Loucy (cell line): ENCODE results near the gene PHAX.

ENCODE experiments used
- CTCF ChIP-seq: fragments of 200-600 bp; sonication (generic); conservative IDR thresholded peaks from 2 replicates; pipeline ENCODE4 v1.5.1; 2014; ENCODE audit warnings: mild to moderate bottlenecking, antibody characterized with exemption, low read length
- EZH2phosphoT487 ChIP-seq: fragments of 200-600 bp; IDR thresholded peaks from 2 replicates; pipeline ENCODE4 v1.6.1; 2018; ENCODE audit warnings: antibody characterized with exemption, mild to moderate bottlenecking, moderate library complexity, borderline replicate concordance

GRCh38 chr5:126605525-126605924 lies 4.8 kb downstream of the PHAX start:
- TF ChIP-seq CTCF (no peak), EZH2phosphoT487 (no peak)
